GM04503 (cell line): ENCODE measurements around the gene PHF12.
"Not testable (repeated sequence)": the region's sequence is repeated elsewhere in the genome, so short reads cannot be mapped to it uniquely, and the experiment has no call there.

Experiments
- DNase-seq: peaks from one replicate; pipeline ENCODE4 v3.0.0-alpha.2; 2012; ENCODE audit warnings: low read depth

The PHF12 gene

DNA sequence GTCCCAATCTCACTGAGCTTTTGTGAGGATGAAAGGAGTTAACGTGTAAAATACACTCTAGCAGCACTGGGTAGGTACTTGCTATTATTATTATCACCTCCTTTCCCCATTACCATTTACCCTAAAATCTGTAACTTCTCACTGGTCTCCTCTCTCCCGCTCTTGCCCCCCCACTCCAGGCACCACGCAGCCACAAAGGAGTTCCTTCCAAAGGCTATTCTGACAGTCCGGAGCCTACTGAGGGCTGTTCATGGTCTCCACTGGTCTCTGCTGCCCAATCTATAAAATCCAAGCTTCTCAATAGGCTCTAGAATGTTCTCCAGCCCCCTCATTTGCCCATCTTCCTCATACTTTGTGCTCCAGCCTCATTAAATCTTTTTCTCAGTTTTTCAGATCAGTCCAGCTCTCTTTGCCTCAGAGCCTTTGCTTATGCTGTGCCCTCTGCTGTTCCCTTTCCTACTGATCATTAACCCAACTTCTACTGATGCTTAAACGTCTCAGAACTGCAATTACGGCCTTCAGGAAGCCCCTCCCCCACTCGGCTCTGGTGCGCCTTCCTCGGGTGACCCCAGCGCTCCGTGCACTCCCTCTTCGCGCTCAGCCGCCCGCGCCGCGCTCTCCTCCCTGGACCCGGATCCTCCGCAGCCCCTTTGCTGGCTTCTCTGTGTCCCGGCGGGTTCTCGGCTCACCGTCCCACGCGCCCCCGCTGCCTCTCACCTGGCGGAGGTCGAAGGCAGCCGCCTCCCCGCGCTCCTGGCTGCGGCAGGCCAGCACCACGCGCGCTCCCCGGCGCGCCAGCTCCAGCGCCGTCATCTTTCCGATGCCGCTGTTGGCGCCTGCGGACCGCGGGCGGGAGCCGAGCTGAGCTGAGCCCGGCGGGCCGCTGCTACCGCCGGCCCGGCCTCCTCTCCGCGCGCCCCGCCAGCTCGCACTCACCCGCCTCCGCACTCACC is 49.2 kb downstream of the PHF12 start:
- DNase-seq: no peak

DNA sequence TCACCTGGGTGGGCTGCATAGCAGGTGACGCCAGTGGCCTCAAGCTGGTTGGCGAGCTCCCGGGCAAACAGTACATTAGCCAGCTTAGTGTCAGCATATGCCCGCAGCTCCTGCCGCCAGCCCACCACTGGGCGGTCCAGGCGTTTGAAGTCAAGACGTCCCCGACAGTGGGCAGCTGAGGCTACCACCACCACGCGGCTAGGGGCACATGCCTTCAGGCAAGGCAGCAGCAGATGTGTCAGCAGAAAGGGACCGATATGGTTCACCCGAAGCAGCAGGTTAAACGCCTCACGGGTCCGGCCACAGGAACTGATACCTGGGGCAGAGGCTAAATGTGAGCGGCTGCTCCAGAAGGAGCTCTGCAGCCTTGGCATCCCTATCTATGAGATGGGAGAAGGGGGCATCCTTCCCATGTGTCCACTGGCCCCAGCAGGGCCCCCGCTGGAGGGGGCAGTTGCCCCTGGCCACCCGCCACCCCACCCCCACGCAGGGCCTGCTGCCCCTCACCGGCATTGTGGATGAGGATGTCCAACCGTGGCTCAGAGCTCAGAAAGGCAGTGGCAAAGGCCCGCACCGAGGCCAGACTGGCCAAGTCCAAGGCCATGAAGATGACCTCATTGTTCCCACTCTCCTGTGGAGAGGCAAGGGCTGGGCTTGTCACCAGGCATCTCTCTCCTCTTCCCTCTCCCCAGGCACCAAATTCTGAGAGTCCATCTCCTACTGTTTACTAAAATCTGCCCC is 50.2 kb downstream of the PHF12 start:
- DNase-seq: no peak

DNA sequence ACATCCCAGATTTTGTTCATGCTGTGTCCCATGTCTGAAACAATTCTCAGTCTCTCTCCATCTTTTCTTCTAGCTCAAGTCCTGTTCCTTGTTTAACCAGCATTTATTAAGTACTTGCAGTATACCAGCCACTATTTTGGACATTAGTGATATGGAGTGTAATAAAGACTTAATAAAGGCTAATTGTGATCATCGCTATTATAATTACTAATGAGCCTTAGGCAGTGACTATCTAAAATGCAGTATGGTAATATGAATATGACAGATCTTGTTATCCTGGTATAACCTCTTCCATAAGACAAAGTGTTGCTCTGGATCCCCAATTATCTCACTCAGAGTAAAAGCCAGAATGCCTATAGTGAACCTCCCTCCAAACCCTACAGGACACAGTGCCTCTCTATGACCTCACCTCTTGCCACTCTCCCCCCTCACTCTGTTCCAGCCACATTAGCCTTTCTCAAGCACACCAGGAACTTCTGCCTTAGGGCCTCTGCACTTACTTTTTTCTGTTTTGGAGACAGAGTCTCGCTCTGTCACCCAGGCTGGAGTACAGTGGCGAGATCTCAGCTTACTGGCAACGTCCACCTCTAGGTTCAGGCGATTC is 52.0 kb downstream of the PHF12 start:
- DNase-seq: no peak

DNA sequence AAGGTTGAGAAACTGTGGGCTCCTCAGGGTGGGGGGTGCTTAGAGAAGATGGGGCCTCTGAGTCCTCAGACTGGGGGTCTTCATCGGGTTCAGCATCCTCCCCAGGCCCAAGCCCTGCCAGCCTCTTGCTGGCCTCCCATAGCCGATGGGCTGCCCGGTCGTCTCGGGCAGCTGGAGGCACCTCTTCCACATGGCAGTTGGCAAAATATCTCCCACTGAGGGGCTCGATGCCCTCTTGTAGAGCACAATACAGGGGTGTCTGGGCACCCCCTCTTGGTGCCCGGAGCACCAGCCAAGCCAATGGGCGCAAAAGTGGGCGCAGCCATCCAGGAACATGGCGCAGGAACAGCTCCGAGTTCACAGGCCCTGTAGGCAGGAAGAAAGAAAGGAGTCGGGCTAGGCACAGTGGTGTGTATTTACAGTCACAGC is 52.8 kb downstream of the PHF12 start:
- no peak for DNase-seq

DNA sequence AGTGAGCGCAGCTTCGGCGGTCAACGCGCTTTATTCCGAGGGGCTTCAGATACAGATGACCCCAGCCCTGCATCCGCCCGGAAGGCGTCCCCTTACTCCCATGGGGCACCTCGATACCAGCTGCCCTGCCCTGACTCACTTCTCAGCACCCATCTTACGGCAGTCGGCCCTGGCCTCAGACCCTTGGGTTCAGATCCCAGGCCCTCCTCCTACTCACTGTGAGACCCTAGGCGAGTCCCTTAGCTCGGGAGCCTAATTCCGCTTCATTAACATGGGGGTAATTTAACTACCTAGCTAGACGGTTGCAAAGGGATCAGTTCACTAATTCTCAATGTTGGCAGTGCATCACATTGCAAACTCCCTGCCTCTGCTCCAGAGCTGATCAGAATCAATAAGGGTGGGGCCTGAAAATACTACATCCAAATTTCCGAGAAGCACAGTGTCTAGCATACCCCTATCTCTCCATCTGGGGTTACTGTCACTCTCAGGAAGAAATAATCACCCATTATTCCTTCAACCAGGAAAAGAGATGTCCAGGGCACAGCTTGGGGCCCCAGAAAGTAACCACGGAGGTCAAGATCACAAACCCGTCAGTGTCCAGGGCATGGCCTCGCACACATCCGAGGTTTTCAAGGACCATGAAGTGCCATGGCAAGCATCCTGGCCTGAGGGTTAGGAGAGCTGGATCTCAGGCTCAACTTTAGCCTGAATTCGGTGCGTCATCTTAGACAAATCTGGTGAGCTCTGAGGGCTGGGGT is 53.4 kb downstream of the PHF12 start:
- no peak for DNase-seq

DNA sequence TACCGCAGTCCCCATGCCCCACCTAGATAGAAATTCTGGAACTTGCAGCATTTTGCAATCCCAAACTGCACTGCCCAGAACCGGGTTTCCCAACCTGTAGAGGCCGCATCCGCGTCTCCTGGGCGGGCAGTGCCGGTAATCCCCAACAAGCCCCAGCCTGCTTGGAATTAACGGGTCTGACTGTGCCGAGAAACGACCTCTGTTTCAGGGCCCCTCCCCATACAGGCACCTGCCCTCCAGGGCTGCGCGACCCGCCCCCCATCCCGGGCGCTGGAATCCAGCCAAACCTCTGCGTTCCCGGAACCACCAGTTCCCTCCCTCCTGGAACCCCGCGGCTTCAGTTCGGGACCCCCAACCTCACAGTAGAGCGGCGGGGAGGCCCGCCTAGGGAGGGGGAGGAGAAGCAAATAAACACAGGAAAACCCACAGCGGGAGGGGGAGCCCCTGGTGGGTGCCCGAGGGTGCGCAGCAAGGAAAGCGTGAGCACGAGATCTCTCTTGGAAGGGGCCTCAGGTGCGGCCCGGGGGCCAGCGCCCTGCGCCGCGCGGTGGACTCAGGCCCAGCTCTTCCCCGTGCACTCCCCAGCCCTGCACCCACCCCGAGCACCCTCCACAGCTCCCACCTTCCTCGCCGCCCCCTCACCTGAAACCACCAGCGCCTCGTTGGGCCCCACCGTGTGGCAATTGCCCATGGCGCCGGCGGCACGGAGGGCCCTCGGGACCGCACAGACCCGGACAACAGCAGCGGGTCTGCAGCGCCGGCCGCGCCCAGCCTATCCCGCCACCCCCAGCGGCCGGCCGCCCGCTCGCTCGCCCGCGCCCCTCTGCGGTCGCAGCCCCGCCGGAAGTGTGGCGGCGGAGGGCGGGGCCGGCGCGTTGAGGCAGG is 54.2 kb downstream of the PHF12 start, which contains the start of gene FLOT2:
FLOT2 (minus strand) TSS at position 850 of the 885 bp plus-strand sequence; CDS start at position 691, 159 bp downstream.
- no peak for DNase-seq

DNA sequence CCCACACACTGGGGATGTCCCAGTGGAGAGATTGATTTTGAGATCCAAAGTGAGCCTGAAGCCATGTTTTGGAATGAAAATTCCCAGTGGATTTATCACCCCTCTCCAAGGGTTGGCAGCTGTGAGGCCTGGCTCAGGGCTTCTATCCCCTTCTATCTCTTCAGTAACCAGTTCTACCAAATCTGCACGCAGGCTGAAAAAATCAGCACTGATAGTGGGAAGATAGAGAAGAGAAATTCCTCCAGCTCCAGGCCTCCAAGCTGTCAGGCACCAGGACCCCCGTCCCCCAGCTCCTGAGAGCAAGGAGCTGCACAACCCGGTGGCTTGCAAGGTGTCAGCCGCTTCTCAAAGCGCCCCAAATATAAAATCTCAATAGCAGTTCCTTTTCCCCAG is 54.8 kb downstream of the PHF12 start:
- no peak for DNase-seq

DNA sequence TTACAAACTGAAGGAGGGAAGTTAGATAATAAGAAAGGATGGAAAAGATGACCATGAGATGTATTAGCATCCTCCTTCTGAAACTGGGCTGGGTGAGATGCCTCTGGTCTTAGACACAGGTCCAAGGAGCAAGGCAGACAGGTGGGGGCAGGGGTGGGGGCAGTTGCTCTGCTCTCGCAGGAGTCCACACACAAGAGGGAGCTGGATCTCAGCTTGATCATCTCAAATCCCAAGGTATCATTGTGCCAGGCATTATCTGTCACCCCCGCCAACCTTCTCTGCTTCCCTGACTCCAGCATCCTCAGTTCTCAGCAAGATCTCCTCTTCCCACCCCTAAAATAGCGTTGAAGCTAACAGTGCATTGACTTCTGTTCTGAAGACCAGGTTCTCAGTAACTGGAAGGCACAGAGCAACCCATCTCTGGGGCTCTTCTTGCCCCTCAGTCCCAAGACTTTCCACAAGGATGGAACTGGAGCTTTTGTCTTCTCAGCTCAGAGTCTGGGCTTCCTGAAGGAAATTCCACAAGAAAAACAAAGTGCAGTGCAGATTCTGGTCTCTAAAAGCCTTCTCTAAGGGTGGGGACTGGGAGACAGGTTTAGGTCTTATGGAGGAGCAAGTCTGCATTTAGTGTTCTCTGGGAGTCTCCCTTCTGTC is 55.4 kb downstream of the PHF12 start:
- DNase-seq: no peak

DNA sequence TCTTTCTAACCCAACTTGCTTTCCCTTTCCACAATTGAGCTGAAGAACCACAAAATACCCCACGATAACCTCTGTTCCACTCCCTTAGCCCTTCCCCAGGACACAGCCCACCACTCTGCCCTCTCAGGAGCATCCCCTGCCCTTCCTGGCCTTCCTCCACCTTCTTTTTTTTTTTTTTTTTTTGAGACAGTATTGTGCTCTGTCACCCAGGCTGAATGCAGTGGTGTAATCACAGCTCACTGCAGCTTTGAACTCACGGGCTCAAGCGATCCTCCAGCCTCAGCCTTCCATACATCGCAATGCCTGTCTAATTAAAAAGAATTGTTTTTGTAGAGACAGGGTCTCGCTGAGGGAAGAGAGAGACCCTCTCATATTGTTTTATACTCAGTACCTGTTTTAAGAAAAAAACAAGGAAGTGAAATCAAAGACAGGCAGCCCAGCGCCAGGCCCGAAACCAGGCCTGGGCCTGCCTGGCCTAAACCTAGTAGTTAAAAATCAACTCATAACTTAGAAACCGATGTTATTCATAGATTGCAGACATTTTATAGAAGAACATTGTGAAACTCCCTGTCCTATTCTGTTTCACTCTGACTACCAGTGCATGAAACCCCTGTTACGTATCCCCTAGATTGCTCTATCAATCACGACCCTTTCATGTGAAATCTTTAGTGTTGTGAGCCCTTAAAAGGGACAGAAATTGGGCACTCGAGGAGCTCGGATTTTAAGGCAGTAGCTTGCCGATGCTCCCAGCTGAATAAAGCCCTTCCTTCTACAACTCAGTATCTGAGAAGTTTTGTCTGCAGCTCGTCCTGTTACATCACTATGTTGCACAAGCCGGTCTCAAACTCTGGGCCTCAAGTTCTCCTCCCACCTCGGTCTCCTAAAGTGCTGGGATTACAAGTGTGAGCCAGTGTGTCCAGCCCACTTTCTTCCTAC is 57.8 kb downstream of the PHF12 start:
- DNase-seq: not testable (repeated sequence)

DNA sequence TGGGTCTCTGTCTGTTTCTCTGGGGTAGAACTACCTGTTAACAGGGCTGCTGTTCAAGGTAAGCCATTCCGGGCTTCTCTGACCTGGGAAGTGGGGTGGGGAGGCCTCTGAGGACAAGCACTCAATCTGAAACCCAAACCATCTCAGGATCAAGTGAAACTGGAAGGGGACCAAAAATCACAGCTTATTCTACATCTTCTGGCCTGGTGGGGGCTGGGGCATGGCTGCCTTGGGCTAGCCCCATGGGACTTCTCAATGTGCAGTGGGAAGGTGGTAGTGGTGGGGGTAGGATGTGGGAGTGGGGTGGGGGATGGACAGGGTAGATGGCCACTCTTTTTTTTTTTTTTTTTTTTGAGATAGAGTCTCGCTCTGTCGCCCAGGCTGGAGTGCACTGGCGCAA is 59.3 kb downstream of the PHF12 start:
- DNase-seq: no peak

DNA sequence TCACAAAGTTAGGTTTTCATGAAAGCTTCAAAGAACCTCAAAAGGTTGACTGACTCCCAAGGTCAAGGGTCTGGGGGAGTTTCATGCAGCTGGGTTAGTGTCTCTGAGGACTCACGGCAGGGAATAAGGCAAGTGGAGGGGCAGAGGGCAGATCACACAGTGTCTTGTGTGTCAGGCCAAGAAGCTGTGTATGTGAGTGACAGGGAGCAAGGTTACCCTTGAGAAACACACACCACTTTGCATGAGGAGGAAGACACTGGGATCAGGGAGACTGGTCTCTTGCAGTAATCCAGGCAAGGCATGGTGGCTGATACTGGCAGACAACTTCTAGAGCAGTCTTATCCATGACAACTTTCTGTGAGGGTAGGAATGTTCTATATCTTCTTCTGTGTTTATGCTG is 60.1 kb downstream of the PHF12 start:
- DNase-seq: no peak

DNA sequence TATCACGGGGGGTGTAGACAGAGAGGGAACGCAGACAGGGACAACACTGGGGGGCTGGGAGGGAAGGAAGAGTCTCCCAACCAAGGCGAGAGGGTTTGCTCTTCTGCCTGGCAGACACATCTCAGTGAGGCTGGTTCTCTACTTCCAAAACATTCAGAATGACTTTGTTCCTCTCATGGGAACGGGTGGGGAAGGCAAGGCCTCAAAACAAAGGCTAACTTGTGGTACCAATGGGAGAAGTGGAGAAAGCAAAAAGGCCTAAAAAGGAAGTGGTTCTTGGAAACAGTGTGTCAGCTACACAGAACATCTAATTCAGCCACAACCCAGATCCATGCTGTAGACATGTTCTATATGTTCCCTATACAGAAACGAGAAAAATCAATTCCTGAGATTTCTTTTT is 61.3 kb downstream of the PHF12 start:
- no peak for DNase-seq

DNA sequence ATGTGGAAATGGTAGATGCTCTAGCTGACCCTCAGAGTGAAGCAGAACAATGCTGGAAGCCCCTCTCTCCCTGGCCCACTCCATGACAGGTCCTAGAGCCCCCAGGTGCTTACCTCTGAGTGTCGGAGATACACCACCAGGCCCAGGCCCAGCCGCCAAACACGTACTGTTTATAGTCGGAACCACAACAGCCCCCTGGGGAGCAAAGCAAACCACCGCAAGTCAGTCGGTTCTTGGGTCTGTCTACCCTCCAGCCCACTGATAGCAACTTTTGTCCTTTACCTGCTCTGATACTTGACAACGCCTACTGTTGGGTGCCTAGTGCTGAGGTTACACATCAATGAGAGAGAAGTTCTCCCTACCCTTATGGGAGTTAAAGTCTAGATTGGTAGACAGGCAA is 62.5 kb downstream of the PHF12 start:
- DNase-seq: no peak

DNA sequence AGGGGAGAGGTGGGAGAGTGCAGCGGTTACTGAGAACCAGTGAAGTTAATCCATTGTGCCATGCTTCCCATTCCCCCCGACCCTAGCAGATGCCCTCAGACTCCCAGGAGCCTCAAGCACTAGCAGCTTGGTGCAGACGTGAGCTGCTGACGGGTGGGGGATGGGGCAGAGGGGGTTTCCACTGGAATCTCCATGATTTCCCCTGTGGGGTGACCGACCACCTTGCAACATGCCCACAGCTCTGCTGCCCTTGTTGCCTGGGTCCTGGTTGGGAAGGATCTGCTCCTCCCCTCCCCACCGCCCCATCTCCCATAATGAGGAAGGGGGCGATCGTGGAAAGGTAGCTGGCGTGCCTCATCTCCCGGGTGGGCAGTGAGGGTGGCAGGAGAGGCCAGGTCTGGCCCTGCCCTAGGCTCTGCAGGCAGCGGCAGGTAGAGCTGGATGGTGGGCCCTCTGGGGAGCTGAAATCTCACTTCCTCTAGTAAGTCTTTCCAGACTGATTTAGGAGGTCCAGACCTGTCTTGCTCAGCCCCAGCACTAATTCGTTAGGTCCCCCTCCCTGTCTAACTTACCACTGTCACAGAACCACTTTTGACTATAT is 63.3 kb downstream of the PHF12 start:
- DNase-seq: no peak

DNA sequence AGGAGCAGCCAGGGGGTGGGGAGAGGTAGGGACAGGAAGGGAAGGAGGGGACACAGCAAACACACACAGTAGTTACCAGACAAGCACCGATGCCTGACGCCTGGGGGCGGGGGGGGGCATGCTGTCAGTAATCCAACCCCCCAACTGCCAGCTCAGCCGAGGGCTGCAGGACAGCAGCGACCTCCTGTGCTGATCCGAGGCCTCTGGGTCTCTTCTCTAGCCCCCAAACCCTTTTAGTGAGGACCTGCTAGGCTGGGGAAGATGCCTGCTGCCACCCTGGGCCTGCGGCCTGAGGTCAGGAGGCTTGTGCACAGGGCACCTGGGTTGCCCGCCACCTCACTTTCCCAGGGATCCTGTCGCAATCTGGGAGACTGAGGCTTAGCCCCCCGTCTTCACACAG is 65.4 kb downstream of the PHF12 start:
- no peak for DNase-seq

DNA sequence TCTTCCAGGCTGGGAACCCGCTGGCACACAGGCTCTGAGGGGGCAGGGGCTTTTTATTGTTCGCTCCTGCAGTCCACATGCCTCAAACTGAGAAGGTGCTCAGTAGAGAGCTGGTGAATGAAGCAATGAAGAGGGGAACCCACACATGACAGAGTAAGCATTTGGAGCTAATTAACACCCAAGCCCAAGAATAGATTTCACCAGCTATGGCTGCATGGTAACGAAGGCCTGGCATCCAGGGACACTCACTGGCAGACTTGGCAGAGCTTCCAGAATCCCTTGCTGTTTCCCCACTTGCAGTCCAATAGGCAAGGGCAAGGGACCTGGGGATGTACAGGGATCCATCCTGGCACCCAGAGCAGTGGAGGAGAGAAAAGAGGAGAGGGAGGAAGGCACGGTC is 66.0 kb downstream of the PHF12 start:
- DNase-seq: no peak

DNA sequence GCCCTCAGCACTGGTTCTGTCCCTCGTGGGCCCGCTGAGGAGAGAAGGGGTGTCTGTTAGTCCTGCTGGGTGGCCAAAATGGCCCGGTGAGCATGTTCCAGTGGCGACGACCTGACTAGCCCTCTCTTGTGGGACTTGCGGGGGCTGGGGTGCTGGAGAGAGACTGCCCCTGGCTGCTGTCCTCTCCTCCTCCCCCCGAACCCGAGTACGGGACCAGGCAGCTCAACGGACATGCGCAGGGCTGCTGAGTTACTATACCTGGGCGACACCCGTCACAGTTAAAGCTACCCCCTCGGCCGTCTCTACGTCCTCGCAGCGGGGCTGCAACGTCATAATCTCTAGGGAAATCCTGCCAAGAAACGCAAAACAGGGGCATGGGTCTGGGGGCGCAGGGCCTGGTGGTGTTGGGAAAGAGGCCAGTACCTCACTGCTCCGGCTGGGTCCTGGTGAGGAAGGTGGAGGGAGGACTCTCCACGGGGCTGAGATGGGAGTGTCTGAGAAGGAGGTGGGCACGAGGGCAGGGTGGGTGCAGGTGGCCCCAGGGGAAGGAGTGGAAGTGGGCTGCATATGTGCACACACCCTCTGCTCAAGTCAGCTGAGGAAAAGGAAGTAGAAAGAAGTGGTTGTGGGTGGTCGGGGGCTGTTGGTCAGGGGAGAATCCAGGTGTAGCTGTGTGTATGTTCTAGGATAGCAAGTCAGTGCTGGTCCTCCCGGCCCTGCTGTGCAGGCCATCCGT is 67.2 kb downstream of the PHF12 start:
- no peak for DNase-seq
